ENCODE data around the gene PPP3CA.
A peak's percentile ranks its signal among the peaks of the same experiment; 100 is the strongest.

The PPP3CA gene

GRCh38 chr4:101328063-101328602, 19.2 kb downstream of the PPP3CA start:
- Histone ChIP-seq H2AFZ (ENCODE audit: low read length) (no peak overlapping the region), H3K4me1 (ENCODE audit: low read length) (0 out of 2 replicates have a peak, but pooled peaks cover 11% of the 10 kb centered on the region), H3K27ac (ENCODE audit: low read length) (no peak overlapping the region), H3K4me3 (ENCODE audit: low read length) (no peak overlapping the region), H3F3A (ENCODE audit: insufficient read depth, low read length) (no peaks in the 10 kb centered on the region), H3K79me2 (ENCODE audit: low read length) (peaks cover 90% of the 10 kb centered on the region), H3K27me3 (replicated peaks; ENCODE audit: insufficient read depth, low read length) (no peaks in the 10 kb centered on the region), H3K4me2 (ENCODE audit: low read depth, low read length) (peak overlapping the region; percentile 21; the same call in 1 of the 2 replicates), H3K36me3 (replicated peaks; ENCODE audit: insufficient read depth, low read length) (no peaks in the 10 kb centered on the region), H4K20me1 (ENCODE audit: insufficient read depth, low read length) (no peaks in the 10 kb centered on the region), H3K9me2 (replicated peaks; ENCODE audit: insufficient read depth, low read length) (no peaks in the 10 kb centered on the region), H3K9ac (ENCODE audit: low read length) (no peak overlapping the region), H3K9me3 (replicated peaks; ENCODE audit: insufficient read depth, low read length) (no peaks in the 10 kb centered on the region)
- TF ChIP-seq EZH2phosphoT487 (IDR thresholded peaks at IDR 0.05; ENCODE audit: low read length) (no peak), CTCF (IDR thresholded peaks at IDR 0.05; ENCODE audit: low read length) (no peak), EZH2 (optimal IDR thresholded peaks at IDR 0.05; ENCODE audit: low read depth, low read length) (no peak)
- DNase-seq: peak; percentile 25

GRCh38 chr4:101326576-101326975, 20.8 kb downstream of the PPP3CA start:
- TF ChIP-seq CTCF (IDR thresholded peaks at IDR 0.05; ENCODE audit: low read length) (no peak), EZH2 (optimal IDR thresholded peaks at IDR 0.05; ENCODE audit: low read depth, low read length) (no peak), EZH2phosphoT487 (IDR thresholded peaks at IDR 0.05; ENCODE audit: low read length) (no peak)
- H3K79me2 ChIP-seq (ENCODE audit: low read length): peaks cover 91% of the 10 kb centered on the region
- no peak overlapping the region for H2AFZ ChIP-seq (ENCODE audit: low read length)
- no peaks in the 10 kb centered on the region for H3K9me3 ChIP-seq (replicated peaks; ENCODE audit: insufficient read depth, low read length)
- H3K4me3 ChIP-seq (ENCODE audit: low read length): no peak overlapping the region
- H3K9ac ChIP-seq (ENCODE audit: low read length): no peak overlapping the region
- no peaks in the 10 kb centered on the region for H3K36me3 ChIP-seq (replicated peaks; ENCODE audit: insufficient read depth, low read length)
- no peaks in the 10 kb centered on the region for H3K9me2 ChIP-seq (replicated peaks; ENCODE audit: insufficient read depth, low read length)
- DNase-seq: no peak
- H3F3A ChIP-seq (ENCODE audit: insufficient read depth, low read length): no peaks in the 10 kb centered on the region
- no peaks in the 10 kb centered on the region for H3K27me3 ChIP-seq (replicated peaks; ENCODE audit: insufficient read depth, low read length)
- no peak overlapping the region for H3K4me2 ChIP-seq (ENCODE audit: low read depth, low read length)
- no peak overlapping the region for H3K27ac ChIP-seq (ENCODE audit: low read length)
- H4K20me1 ChIP-seq (ENCODE audit: insufficient read depth, low read length): no peaks in the 10 kb centered on the region
- 0 out of 2 replicates have a peak, but pooled peaks cover 11% of the 10 kb centered on the region for H3K4me1 ChIP-seq (ENCODE audit: low read length)

- Histone ChIP-seq H2AFZ (ENCODE audit: low read length) (no peak overlapping the region), H3K79me2 (ENCODE audit: low read length) (peaks cover 84% of the 10 kb centered on the region), H3K4me1 (ENCODE audit: low read length) (0 out of 2 replicates have a peak, but pooled peaks cover under 1% of the 10 kb centered on the region), H3F3A (ENCODE audit: insufficient read depth, low read length) (no peaks in the 10 kb centered on the region), H3K9ac (ENCODE audit: low read length) (no peak overlapping the region), H3K9me3 (replicated peaks; ENCODE audit: insufficient read depth, low read length) (no peaks in the 10 kb centered on the region), H3K27ac (ENCODE audit: low read length) (no peak overlapping the region), H4K20me1 (ENCODE audit: insufficient read depth, low read length) (no peaks in the 10 kb centered on the region), H3K36me3 (replicated peaks; ENCODE audit: insufficient read depth, low read length) (no peaks in the 10 kb centered on the region), H3K9me2 (replicated peaks; ENCODE audit: insufficient read depth, low read length) (no peaks in the 10 kb centered on the region), H3K27me3 (replicated peaks; ENCODE audit: insufficient read depth, low read length) (no peaks in the 10 kb centered on the region), H3K4me2 (ENCODE audit: low read depth, low read length) (no peak overlapping the region), H3K4me3 (ENCODE audit: low read length) (no peak overlapping the region)
- TF ChIP-seq EZH2phosphoT487 (IDR thresholded peaks at IDR 0.05; ENCODE audit: low read length) (no peak), CTCF (IDR thresholded peaks at IDR 0.05; ENCODE audit: low read length) (no peak), EZH2 (optimal IDR thresholded peaks at IDR 0.05; ENCODE audit: low read depth, low read length) (no peak)
- DNase-seq: no peak
These were observed 24.6 kb downstream of the PPP3CA start for GRCh38 chr4:101322743-101323142.

Data from MM.1S (cell line).